Nephron progenitor cell (in vitro differentiated cells): ENCODE data around the gene CIAO2A.
A peak's percentile ranks its signal among the peaks of the same experiment; 100 is the strongest.
"Not testable (repeated sequence)": the region's sequence is repeated elsewhere in the genome, so short reads cannot be mapped to it uniquely, and the experiment has no call there.

Source experiments
- DNase-seq: peaks from one replicate; pipeline ENCODE4 v3.0.0; 2021
- H3K27ac Mint-ChIP-seq: 2 replicates; pipeline ENCODE4 v1.8.0; 2021; ENCODE audit warnings: mild to moderate bottlenecking, moderate library complexity, mixed read lengths
- H3K27me3 Mint-ChIP-seq: 2 replicates; pipeline ENCODE4 v1.8.0; 2021; ENCODE audit warnings: mild to moderate bottlenecking, low read depth, mixed read lengths; ENCODE audit not compliant: poor library complexity
- H3K36me3 Mint-ChIP-seq: 2 replicates; pipeline ENCODE4 v1.8.0; 2021; ENCODE audit warnings: low read depth, mixed read lengths
- H3K4me1 Mint-ChIP-seq: 2 replicates; pipeline ENCODE4 v1.8.0; 2021; ENCODE audit warnings: mixed read lengths
- H3K4me3 Mint-ChIP-seq: 2 replicates; pipeline ENCODE4 v1.8.0; 2021; ENCODE audit warnings: mild to moderate bottlenecking, moderate library complexity, mixed read lengths
- H3K9me3 Mint-ChIP-seq: 2 replicates; pipeline ENCODE4 v1.8.0; 2021; ENCODE audit warnings: mild to moderate bottlenecking, moderate library complexity, mixed read lengths
- CTCF ChIP-seq: fragments of 200-600 bp; sonication (generic); IDR thresholded peaks from 2 replicates; pipeline ENCODE4 v1.5.0; 2021; ENCODE audit warnings: antibody characterized with exemption

Gene CIAO2A

GRCh38 chr15:64089543-64090280 lies 3.9 kb downstream of the CIAO2A start:
- no peak for DNase-seq
- Mint-ChIP-seq H3K27ac (no peak overlapping the region), H3K4me3 (no peak overlapping the region), H3K9me3 (peaks cover 8% of the 10 kb centered on the region), H3K4me1 (peaks cover 46% of the 10 kb centered on the region), H3K36me3 (peaks cover 42% of the 10 kb centered on the region), H3K27me3 (no peaks in the 10 kb centered on the region)
- TF ChIP-seq CTCF: no peak

GRCh38 chr15:64082757-64083156 lies 10.9 kb downstream of the CIAO2A start:
- no peak overlapping the region for H3K4me3 Mint-ChIP-seq
- no peaks in the 10 kb centered on the region for H3K27me3 Mint-ChIP-seq
- TF ChIP-seq CTCF: no peak
- H3K27ac Mint-ChIP-seq: no peak overlapping the region
- no peaks in the 10 kb centered on the region for H3K4me1 Mint-ChIP-seq
- peaks cover 5% of the 10 kb centered on the region for H3K9me3 Mint-ChIP-seq
- H3K36me3 Mint-ChIP-seq: peaks cover 53% of the 10 kb centered on the region
- no peak for DNase-seq

GRCh38 chr15:64073496-64073895 lies 20.1 kb downstream of the CIAO2A start:
- not testable (repeated sequence) for H3K27ac Mint-ChIP-seq, DNase-seq, H3K27me3 Mint-ChIP-seq, H3K4me3 Mint-ChIP-seq, H3K4me1 Mint-ChIP-seq, H3K9me3 Mint-ChIP-seq
- H3K36me3 Mint-ChIP-seq: peaks cover 42% of the 10 kb centered on the region

GRCh38 chr15:64072812-64073211 lies 20.8 kb downstream of the CIAO2A start:
- Mint-ChIP-seq H3K4me1 (peaks cover 7% of the 10 kb centered on the region), H3K4me3 (no peak overlapping the region), H3K27ac (no peak overlapping the region), H3K9me3 (no peaks in the 10 kb centered on the region), H3K27me3 (peaks cover 4% of the 10 kb centered on the region), H3K36me3 (peaks cover 40% of the 10 kb centered on the region)
- no peak for TF ChIP-seq CTCF
- DNase-seq: no peak

- no peak for TF ChIP-seq CTCF
- DNase-seq: no peak
- no peak overlapping the region for H3K27ac Mint-ChIP-seq
Measured at GRCh38 chr15:64071931-64072765, 21.5 kb downstream of the CIAO2A start.

GRCh38 chr15:64070965-64071851 lies 22.4 kb downstream of the CIAO2A start:
- no peaks in the 10 kb centered on the region for H3K9me3 Mint-ChIP-seq
- peaks cover 38% of the 10 kb centered on the region for H3K36me3 Mint-ChIP-seq
- no peak for TF ChIP-seq CTCF
- H3K4me1 Mint-ChIP-seq: peaks cover 10% of the 10 kb centered on the region
- DNase-seq: no peak
- H3K27ac Mint-ChIP-seq: peak overlapping the region; percentile 71
- H3K27me3 Mint-ChIP-seq: peaks cover 5% of the 10 kb centered on the region
- H3K4me3 Mint-ChIP-seq: no peak overlapping the region

More at GRCh38 chr15:64071931-64072765, 21.5 kb downstream of the CIAO2A start:
- peaks cover 10% of the 10 kb centered on the region for H3K4me1 Mint-ChIP-seq
- no peak overlapping the region for H3K4me3 Mint-ChIP-seq
- peaks cover 40% of the 10 kb centered on the region for H3K36me3 Mint-ChIP-seq
- peaks cover 5% of the 10 kb centered on the region for H3K27me3 Mint-ChIP-seq
- H3K9me3 Mint-ChIP-seq: no peaks in the 10 kb centered on the region
